HG02610 (cell line): ENCODE results near the gene GADL1.

Experiments
- ATAC-seq: cut with Tn5 transposase; IDR thresholded peaks from one replicate; pipeline ENCODE4 v1.9.1; 2021; ENCODE audit warnings: mild to moderate bottlenecking, moderate library complexity; ENCODE audit not compliant: unreplicated experiment

GADL1 gene

DNA sequence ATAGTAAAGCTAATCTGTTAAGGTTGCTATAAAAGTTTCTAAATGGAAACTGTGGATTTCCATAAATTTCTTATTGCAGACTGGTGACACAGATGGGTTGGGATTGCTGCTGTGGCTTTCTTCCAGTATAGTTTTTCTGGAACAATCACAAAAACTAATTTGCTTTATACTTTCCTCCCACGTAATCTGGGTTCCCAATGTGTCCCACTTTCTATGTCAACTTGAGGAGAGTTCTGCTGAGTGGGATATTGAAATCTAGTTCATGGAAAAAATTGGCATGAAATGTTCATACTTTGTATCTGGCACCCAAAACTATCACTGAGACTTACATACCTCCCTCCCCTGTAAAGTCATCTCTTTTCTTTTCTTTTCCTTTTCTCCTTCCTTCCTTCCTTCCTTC, 161.3 kb downstream of the GADL1 start:
- ATAC-seq: no peak

DNA sequence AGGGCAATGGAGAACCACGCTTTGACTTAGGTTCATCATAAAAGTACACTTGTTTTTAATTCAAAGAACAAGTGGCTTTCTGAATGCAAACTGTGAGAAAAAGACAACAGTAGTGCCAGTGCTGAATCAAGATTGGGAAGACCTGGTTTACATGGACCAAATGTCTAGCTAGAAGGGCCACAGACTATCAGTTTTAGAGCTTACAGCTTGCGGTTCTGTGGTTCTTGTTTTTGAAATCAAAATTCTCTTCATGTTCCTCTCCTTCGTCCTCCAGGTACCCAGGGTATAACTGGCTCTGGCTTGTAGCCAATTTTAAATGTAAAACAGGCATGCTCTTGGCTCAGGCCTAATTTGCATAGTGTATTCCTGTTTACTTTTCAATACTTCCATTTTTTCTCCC, 163.5 kb downstream of the GADL1 start:
- ATAC-seq: no peak

DNA sequence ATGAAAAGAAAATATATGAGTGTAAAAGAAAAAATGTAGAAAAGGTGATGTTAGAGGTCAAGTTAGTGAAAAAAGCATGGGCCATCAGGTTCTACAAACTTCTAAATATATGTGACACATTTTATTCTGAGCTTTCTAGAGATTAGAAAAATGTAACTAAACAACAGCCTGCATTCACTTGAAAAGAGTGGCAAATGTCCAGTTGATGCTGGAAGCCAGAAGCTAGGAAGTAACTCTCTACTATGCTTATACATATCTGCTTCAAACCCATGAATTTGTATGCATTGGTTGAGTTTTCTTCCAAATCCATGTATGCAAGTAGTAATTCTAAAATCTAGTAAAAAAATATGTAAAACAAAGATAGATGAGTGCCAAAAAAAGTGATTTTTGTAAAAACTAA, 164.5 kb downstream of the GADL1 start:
- ATAC-seq: no peak

DNA sequence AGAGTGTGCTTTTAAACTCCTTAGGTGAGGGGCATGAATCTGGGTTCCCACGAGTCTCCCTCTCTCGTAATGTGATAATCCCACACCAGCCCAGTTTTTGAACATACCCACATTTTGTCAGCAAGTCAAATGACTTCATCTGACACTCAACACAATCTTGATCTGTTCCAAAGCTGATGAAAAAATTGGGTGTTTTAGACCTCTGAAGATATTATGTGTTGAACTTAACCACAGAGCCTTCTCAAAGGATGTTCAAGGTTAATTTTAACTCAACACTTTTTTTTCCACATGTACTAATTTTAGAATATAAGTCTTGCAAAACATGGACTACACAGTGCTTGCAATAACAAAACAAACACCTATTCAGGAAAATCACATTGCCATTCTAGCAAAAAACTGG, 164.9 kb downstream of the GADL1 start:
- no peak for ATAC-seq

DNA sequence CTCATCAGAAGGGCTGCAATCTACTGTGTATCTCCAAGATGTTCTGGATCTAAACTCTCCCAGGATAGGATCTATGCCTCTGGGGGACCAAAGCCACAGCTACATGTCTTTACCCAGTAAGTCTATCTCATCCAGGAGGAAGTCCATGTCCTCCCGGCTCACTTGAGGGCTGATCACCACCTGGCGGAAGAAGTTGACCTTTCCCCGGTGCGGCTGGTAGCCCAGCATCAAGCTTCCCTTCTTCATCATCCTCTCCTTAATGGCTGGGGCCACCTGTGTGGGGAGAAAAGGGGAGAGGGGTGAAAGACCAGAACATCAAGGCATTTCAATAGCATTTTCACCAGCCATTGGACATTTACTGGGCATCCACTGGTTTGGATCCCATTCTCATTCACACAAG, 166.3 kb downstream of the GADL1 start:
- ATAC-seq: no peak

DNA sequence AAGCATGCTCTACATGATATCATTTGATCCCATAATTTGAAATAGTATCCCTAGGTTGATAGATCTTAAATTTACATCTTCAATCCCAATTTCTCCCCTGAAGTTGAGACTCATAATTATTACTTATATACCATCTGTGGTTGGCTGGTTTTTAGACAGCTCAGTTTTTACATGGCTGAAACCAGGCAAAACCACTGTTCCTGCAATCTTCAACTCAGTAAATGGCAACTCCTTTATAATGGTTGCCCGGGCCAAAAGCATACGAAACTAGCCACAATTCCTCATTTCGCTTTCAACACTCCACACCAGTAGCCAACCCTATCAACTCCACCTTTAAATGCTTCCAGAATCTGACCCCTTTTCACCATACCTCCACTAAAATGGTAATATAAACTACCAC, 169.6 kb downstream of the GADL1 start:
- no peak for ATAC-seq

DNA sequence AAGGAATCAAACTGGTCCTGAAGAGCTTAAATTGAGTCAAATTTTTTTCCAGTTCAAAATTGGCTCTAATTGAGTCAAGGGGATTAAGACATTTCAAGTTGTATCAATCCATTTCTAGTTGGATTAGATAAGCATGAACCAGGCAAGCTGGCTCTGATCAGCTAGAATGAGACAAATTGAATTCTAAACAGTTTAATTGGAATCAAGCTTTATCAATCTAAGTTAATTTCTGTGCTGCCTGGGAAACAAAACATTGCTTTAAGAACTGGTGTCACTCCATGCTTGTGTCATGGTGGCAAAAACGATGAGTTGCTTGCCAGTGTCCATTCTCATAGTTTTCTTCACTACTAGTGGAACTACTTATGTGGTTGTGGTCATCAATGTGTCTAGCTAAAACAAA, 171.2 kb downstream of the GADL1 start:
- ATAC-seq: no peak

DNA sequence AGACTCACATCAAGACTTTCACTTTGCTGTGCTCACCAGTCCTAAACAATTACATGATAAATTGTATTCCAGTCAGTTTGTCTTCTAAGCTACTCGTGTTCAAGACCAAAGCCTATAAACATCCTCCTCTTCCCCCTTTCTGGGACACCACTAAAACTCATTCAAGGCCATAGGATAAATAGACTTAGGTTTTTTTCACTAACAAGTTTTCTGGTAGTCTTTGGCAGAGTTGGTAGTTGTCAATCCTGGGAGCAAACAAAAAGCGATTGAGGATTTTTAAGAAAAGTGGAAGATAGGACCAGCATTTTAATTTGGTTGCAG, 173.2 kb downstream of the GADL1 start:
- ATAC-seq: no peak

DNA sequence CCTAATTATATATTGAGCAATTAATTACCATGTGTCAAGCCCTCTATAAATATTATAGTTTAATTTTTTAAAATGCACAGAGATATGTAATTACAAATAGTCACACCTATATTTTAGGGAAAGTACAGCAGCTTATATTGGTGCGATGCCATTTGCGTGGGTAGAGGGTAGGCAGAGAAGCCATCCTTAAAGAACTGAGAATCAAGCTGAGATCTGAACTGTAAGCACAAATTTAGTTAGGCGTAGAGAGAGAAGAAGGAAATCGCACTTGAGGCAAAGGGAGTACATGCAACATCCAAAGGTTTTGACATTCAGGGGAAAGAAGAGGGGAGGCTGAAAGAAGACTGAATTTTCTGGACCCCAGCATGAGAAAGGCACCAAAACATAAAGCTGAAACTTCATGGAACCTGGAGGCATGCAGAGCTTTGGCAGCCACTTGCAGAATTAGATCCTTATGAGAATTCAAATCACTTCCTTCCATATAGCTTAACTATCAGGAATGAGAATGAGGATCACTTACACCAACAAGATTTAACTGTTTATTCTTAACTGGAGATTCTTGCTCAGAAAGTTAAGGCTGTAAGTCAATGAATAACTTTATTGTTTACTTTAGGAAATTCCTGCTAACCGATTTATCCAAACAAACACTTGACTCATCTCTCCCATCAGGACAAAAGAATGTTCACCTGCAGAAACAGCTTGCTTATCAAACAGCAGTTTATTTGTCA, 173.7 kb downstream of the GADL1 start:
- ATAC-seq: no peak

DNA sequence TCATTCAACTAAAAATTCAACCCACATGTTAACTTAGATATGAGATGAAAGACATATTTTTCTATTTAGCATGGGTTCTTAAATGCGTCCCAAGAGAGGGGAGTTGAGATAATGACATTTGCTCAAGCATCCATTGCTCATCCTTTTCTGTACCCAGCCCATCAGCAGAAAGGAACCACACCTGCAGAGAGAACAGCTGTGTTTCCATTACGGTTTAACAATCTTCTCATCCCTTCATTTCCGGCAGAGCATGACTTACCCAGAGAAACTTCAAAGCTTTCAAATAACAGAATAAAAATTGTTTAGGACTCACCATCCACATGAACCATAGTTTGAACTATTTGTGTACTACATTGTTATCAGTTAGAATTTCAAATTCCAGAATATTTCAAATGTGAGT, 174.9 kb downstream of the GADL1 start:
- ATAC-seq: no peak

DNA sequence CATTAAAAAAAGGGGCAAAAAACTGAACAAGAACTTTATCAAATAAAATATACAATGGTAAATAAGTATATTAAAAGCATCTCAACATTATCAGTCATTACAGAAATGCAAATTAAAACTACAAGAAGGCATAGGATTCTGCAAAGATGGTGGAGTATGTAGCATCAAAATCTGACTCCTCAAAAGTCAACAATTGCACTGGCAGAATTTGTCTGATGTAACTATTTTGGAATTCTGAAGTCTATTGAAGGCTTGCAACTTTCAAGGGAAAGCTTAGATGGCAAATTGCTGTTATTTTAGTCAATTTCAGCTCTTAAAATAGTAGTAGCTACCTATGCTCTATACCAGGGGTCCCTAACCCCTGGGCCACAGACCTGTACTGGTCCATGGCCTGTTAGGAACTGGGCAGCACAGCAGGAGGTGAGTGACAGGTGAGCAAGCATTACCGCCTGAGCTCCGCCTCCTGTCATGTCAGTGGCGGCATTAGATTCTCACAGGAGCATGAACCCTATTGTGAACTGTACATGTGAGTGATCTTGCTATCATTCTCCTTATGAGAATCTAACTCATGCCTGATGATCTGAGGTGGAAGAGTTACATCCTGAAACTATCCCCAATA, 180.5 kb downstream of the GADL1 start:
- ATAC-seq: no peak

DNA sequence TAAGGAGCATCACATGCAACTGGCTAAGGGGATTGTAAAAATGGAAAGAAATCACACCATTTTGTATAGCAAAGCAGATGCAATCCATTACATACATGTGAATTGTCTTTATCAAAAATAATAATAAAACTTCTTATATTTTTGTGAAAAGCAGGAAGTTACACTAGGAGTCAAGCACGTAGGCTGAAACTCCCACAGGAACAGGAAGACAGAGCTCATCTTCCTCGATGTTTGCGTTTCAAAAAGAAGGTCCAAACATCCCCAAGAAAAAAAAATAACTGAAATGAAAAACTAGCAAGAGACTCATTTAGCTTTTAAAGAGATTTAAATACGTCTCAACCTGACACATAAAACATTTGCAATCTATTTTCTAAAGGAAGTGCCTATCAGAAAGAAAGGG, 181.5 kb downstream of the GADL1 start:
- no peak for ATAC-seq

DNA sequence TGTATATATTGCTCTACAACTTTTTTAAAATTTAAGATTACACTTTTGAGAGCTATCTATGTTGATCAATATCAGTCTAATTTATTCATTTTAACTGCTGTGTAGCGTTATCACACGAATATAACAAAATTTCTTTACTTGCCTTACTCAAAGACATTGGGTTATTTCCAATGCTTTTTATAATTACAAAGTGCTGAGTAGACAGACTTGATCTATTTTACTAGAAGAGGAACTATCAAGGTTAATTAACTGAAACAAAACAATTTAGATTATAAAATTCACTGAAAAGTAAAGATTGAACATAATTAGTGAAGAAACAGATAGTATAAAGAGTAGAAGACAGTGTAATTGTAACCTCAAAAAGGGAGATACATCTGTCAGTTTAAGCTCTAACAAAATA, 182.6 kb downstream of the GADL1 start:
- no peak for ATAC-seq

DNA sequence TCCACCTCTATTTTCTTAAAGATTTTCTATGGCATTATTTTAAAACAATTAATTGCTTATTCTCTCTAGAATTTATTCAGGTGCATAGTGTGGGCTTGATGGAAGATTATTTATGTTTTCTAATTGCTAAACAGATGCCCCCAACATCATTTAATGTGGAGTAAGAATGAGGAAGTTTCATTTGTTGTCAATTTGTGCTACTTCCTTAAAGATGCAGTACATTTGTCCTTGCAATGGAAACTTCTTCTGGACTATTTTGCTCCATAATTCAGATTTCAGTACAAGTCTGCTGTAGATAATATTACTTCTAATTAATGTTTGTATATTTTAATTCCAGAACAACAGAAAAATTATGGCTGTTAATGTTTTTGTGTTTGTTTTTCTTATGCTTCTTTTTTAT, 183.3 kb downstream of the GADL1 start:
- ATAC-seq: no peak

DNA sequence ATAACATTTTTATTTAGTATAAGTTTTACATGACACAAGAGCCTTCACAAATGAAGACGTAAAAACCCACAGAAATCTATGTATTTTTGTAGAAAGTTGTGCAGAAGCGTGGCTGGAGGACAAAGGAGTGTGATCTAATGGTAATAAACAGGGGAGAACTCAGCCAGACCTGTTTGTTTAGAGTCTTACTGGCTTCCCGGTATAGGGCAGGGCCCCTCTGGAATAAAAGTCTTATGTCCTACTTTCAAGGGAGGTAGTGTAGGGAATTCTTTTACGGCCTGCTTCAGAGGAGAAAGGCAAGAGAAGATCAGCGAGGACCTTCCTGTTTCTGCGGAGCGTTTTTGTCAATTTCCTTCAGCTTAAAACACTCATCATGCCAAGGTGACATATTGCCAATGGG, 184.4 kb downstream of the GADL1 start:
- ATAC-seq: no peak

DNA sequence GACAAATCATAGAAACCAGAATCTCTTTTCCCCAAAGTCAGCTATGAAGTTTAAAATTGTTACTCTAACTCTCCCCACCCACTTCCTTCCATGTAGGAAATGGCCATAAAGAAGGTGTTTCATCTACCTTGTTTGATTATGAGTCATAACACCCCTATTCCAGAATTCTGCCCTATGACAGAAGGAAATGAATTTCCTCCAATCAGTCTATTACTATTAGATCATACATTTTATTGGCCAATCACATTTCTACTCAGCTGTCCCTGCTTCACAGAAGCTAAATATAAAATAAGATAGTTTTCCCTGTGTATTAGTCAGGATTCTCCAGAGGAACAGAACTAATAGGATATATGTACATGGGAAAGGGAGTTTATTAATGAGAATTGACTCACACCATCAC, 186.0 kb downstream of the GADL1 start:
- no peak for ATAC-seq

DNA sequence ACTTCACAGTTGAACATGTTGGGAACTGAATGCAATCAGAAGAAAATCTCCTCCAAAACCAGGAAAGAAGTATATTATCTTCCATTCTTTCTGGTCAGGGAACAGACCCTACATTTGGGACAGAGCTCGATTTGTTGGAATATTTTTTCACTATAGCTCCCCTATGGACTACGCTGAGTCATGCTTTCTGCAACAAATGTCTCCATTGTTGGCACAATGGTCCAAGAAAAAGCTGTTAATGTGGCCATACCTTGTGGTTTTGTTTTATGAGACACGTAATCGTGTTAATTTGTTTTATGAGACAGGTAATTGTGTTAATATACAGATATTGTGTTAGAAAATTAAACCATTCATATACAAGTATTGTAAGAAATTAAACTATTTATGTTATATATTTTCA, 186.6 kb downstream of the GADL1 start:
- no peak for ATAC-seq

DNA sequence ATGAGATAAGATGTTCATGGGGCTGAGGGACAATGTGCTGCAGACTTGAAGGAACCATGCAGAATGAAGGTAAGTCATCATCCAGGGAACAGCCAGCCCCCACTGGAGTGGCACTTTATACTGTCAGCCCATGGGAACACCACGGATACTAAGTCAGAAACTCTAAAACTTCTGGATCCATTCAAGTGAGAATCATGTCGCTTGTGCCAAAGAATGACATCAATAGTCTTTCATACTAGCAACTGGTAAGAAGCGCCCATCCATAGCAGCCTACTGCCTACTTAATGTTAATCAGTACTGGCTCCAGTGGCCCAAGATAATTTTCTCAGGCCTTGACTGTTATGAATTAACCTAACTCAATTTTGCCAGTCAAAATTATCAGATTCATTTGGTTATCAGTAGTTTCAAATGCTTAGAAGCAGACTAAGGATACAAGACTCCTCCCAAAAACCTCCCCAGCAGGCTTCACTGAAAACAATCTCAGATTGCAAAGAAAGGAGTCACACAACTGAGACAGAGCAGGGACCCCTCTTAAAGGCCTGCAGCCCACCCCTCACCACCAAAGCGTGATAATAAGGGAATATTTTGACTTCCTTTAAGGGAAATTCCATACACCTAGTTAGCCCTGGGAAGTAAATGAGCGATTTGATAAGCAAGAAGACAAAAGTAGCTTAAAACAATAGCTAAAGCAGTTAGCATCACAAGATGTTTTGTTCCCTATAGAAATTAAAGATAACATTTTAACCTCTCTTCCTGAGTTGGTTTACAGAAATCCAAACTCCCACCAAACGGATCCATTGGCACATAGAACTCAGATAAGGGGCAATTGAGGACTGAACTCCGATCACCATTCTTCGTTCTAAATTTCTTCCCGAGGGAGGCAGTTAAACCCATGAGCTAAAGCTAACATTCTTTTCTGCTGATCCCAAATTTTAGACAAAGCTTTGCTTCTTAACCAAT, 189.2 kb downstream of the GADL1 start:
- ATAC-seq: no peak

DNA sequence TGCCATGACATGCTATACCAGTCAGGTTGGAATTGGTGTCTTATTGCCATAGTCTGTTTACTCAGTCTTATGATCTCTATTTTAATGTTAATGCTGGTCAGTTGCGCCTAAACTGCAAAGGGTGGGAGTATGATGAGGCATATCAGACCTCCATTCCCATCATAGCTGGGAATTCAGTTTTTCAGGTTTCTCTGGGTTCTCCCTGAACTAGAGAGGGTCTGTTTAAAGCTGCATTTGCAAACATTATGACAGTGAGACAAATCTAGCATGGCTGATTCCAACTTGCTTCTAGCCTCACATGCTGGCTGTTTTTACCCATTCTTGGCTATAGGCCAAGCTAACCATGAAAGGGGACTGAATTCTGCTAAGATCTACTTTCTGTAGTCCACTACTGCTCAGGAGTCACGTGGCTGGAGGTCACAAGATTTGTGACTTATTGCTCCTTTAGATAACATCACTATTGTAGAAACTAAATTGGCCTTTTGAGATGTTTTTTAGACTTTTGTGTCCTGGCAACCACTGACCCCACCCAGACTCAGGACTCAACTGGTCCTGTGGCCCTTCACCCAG, 191.5 kb downstream of the GADL1 start:
- no peak for ATAC-seq

DNA sequence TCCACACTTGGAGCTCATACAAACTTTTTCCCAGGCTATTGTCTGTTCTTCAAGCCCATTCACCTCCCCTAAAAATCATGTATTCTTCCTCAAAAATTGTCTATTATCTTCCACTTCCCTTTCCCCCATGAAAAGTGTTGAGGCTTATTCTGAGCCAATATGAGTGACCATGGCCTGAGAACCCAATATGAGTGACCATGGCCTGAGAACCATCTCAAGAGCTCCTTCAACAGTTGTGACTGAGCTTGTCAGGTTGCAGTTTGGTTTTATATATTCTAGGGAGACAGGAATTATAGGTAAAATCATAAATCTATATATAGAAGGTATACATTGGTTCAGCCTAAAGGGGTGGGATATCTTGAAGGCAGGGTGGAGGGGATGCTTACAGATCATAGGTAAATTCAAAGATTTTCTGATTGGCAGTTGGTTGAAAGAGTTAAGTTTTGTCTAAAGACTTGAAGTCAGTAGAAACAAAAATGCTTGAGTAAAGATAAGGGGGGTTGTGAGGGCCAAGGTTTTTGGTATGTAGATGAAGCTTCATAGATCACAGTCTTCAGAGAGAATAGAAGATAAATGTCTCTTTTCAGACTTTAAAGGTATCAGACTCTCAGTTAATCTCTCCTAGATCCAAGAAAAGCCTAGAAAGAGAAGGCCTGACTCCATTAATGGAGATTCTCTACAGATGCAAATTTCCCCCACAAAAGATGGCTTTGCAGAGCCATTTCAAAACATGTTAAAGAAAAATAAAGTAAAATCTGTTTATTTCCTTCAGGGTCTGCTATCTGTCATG, 192.2 kb downstream of the GADL1 start:
- ATAC-seq: no peak
